H1 (cell line): ENCODE data around the gene ADRA2C. TPM values are rescaled to one million over a fixed set of nuclear protein-coding genes. Genes with fewer than 3 reads are reported as not detected.

ENCODE experiments used
- BCL11A ChIP-seq, 2 experiments: IDR thresholded peaks; one replicate each; pipeline ENCODE4 v1.6.1; 2011; ENCODE audit warnings: low read depth in 2 of 2, low read length in 2 of 2, mild to moderate bottlenecking in 2 of 2
- BRCA1 ChIP-seq: IDR thresholded peaks from 2 replicates; pipeline ENCODE4 v1.6.1; 2012; ENCODE audit warnings: low read depth, low read length, improper control_type of control experiment
- CREB1 ChIP-seq: IDR thresholded peaks from 2 replicates; pipeline ENCODE4 v1.6.1; 2012; ENCODE audit warnings: inconsistent platforms
- EZH2 ChIP-seq: fragments of 200-600 bp; sonication (generic); IDR thresholded peaks from 2 replicates; pipeline ENCODE4 v1.7.1; 2012; ENCODE audit warnings: low read depth, mild to moderate bottlenecking, moderate library complexity, low read length, inconsistent platforms; ENCODE audit not compliant: severe bottlenecking
- HDAC2 ChIP-seq, 2 experiments: fragments of 300-600 bp in 1 of 2; sonication (generic) in 1 of 2; IDR thresholded peaks; 2 replicates each; pipeline ENCODE4 v1.6.1; 2011 to 2012; ENCODE audit warnings: low read depth in 2 of 2, low read length in 2 of 2, mild to moderate bottlenecking in 2 of 2, moderate library complexity in 2 of 2, borderline replicate concordance in 1 of 2, inconsistent platforms in 1 of 2
- JUN ChIP-seq: IDR thresholded peaks from 2 replicates; pipeline ENCODE4 v1.6.1; 2011; ENCODE audit warnings: low read depth, mild to moderate bottlenecking, improper control_type of control experiment, low read length
- NANOG ChIP-seq: IDR thresholded peaks from 2 replicates; pipeline ENCODE4 v1.6.1; 2011; ENCODE audit warnings: low read length, low read depth, mild to moderate bottlenecking, inconsistent platforms; ENCODE audit not compliant: insufficient read depth, poor library complexity, severe bottlenecking
- POU5F1 ChIP-seq: IDR thresholded peaks from 2 replicates; pipeline ENCODE4 v1.6.1; 2011; ENCODE audit warnings: low read depth, mild to moderate bottlenecking, low read length, moderate library complexity
- RFX5 ChIP-seq: IDR thresholded peaks from 2 replicates; pipeline ENCODE4 v1.6.1; 2011; ENCODE audit warnings: low read depth, low read length, improper control_type of control experiment, borderline replicate concordance
- SIX5 ChIP-seq: IDR thresholded peaks from 2 replicates; pipeline ENCODE4 v1.6.1; 2011; ENCODE audit warnings: mild to moderate bottlenecking, low read depth, low read length
- TBP ChIP-seq: IDR thresholded peaks from 2 replicates; pipeline ENCODE4 v1.6.1; 2011; ENCODE audit warnings: low read depth, low read length, improper control_type of control experiment
- polyA plus RNA-seq, 7 experiments: library from polyadenylated mRNA; depleted of rRNA in 3 of 7; stranded (reverse) in 5 of 7; unstranded in 2 of 7; fragments of >200 nt in 5 of 7; fragments of 200-250 nt in 2 of 7; gene quantifications; 1 replicate in 5 of 7; 2 replicates in 1 of 7; 4 replicates in 1 of 7; pipeline versions ENCODE4 v1.2.1 to v1.2.3, GENCODE V29; 2011 to 2013; ENCODE audit warnings: missing spikeins in 2 of 7, mixed read lengths in 2 of 7
- total RNA-seq: library from RNA; stranded (reverse); fragmentation: NEBNext Ultra II Directional; extraction: Animal tissue kit (Norgen Biotek cat#: 25700); gene quantifications from 2 replicates; pipeline ENCODE4 v1.2.1, GENCODE V29; 2021

The ADRA2C gene
- total and polyA plus RNA-seq, 2 of the 8 experiments (the other 6 are each of a cell fraction or from before 2014, with no cell fraction given): 14.6 to 14.8 TPM

- TF ChIP-seq SIX5 (no peak), TBP (no peak), CREB1 (no peak), BRCA1 (no peak), NANOG (no peak), EZH2 (no peak), BCL11A (IDR thresholded peaks at IDR 0.05; ENCODE audit: low read depth in 2 of 2, low read length in 2 of 2) (no peak), HDAC2 (IDR thresholded peaks at IDR 0.05; ENCODE audit: borderline replicate concordance in 1 of 2, low read depth in 2 of 2, low read length in 2 of 2) (no peak), RFX5 (no peak), JUN (no peak), POU5F1 (no peak)
Observed at GRCh38 chr4:3811621-3812020, 45.4 kb downstream of the ADRA2C start (continued).
